Myometrial cell (primary cell): ENCODE measurements around the gene FAM221B. TPM values are rescaled to one million over a fixed set of nuclear protein-coding genes. Genes with fewer than 3 reads are reported as not detected.

Experiments
- total RNA-seq: library from RNA; depleted of rRNA; stranded (reverse); fragments of >200 nt; gene quantifications from 2 replicates; pipeline ENCODE4 v1.2.3, GENCODE V29; 2015

Gene FAM221B
- not detected in 2 replicates for total RNA-seq

GRCh38 chr9:35828716-35829083 lies at the start of gene FAM221B:
TSS of gene FAM221B (minus strand) at chr9:35828732. CDS start at chr9:35826161, 2,571 bp downstream.

GRCh38 chr9:35870351-35870923 lies 41.9 kb upstream of the FAM221B start, which contains the start of gene OR13J1:
TSS of gene OR13J1 (minus strand) at chr9:35870401. CDS start at chr9:35870401, 0 bp downstream.

GRCh38 chr9:35829084-35829763 lies 692 bp upstream of the FAM221B start, which contains the start of gene TMEM8B:
TSS of gene TMEM8B (plus strand) at chr9:35829228. CDS start at chr9:35829448, 220 bp downstream.

GRCh38 chr9:35814841-35815543 lies 13.5 kb downstream of the FAM221B start, which contains the start of gene HINT2:
TSS of gene HINT2 (minus strand) at chr9:35815042. CDS start at chr9:35814979, 63 bp downstream.

GRCh38 chr9:35812025-35812602 lies 16.4 kb downstream of the FAM221B start, which contains the start of gene SPAG8:
TSS of gene SPAG8 (minus strand) at chr9:35812262. CDS start at chr9:35812147, 115 bp downstream.

GRCh38 chr9:35791297-35791921 lies 37.1 kb downstream of the FAM221B start, which contains the start of gene NPR2:
TSS of gene NPR2 (plus strand) at chr9:35791591. CDS start at chr9:35792409, 818 bp downstream.

Other genes starting within 250 kb of the FAM221B start
- gene TESK1, start 223.5 kb downstream of the FAM221B start, total RNA-seq: 14.4 and 18.6 TPM in 2 replicates
- gene CD72, start 210.3 kb downstream of the FAM221B start, total RNA-seq: 0.35 and 1.2 TPM in 2 replicates
- gene SIT1, start 177.8 kb downstream of the FAM221B start, total RNA-seq: not detected in 2 replicates
- gene RMRP, start 170.7 kb downstream of the FAM221B start, total RNA-seq: 1,659 and 5,862 TPM in 2 replicates
- 14.0 and 27.1 TPM in 2 replicates for gene CCDC107, start 170.4 kb downstream of the FAM221B start, total RNA-seq
- gene ARHGEF39, start 163.5 kb downstream of the FAM221B start, total RNA-seq: 4.1 and 8.4 TPM in 2 replicates
- 1.1 TPM in 1 of 2 replicates, not detected in the other for gene CA9, start 154.8 kb downstream of the FAM221B start, total RNA-seq
- gene TPM2, start 138.8 kb downstream of the FAM221B start, total RNA-seq: 1,252 and 1,303 TPM in 2 replicates
- 473 and 541 TPM in 2 replicates for gene TLN1, start 96.5 kb downstream of the FAM221B start, total RNA-seq
- gene CREB3, start 96.1 kb downstream of the FAM221B start, total RNA-seq: 118 and 127 TPM in 2 replicates
- gene GBA2, start 79.5 kb downstream of the FAM221B start, total RNA-seq: 15.0 and 18.4 TPM in 2 replicates
- 13.1 and 15.9 TPM in 2 replicates for gene RGP1, start 79.4 kb downstream of the FAM221B start, total RNA-seq
- not detected in 2 replicates for gene MSMP, start 74.5 kb downstream of the FAM221B start, total RNA-seq
- 27.3 and 28.8 TPM in 2 replicates for gene NPR2, start 37.1 kb downstream of the FAM221B start, total RNA-seq
- 0.53 and 1.2 TPM in 2 replicates for gene SPAG8, start 16.5 kb downstream of the FAM221B start, total RNA-seq
- 34.6 and 34.7 TPM in 2 replicates for gene HINT2, start 13.7 kb downstream of the FAM221B start, total RNA-seq
- 3.2 and 5.7 TPM in 2 replicates for gene TMEM8B, start 496 bp upstream of the FAM221B start, total RNA-seq
- gene OR13J1, start 41.7 kb upstream of the FAM221B start, total RNA-seq: not detected in 2 replicates
- gene HRCT1, start 77.5 kb upstream of the FAM221B start, total RNA-seq: 0.18 and 0.86 TPM in 2 replicates
- 0.18 TPM in 1 of 2 replicates, not detected in the other for gene SPAAR, start 80.8 kb upstream of the FAM221B start, total RNA-seq
- not detected in 2 replicates for gene OR2S2, start 129.4 kb upstream of the FAM221B start, total RNA-seq
- gene RECK, start 208.2 kb upstream of the FAM221B start, total RNA-seq: 19.0 and 23.7 TPM in 2 replicates